Activated CD4-positive, alpha-beta T cell treated with anti-CD3 and anti-CD28 coated beads, Interleukin-2, amount 10 ng/mL, durations not matched to agents 24 days and 14 days (primary cell): ENCODE results near the gene NRG2. TPM values are rescaled to one million over a fixed set of nuclear protein-coding genes. Genes with fewer than 3 reads are reported as not detected.

ENCODE experiments used
- DNase-seq: peaks from one replicate; pipeline ENCODE4 v3.0.0; 2022
- H3K27ac Mint-ChIP-seq: one replicate; pipeline ENCODE4 v1.8.0; 2022; ENCODE audit warnings: mild to moderate bottlenecking, mixed read lengths
- H3K27me3 Mint-ChIP-seq: one replicate; pipeline ENCODE4 v1.8.0; 2022; ENCODE audit warnings: mixed read lengths
- H3K36me3 Mint-ChIP-seq: one replicate; pipeline ENCODE4 v1.8.0; 2022; ENCODE audit warnings: low read depth, mild to moderate bottlenecking, mixed read lengths
- H3K4me1 Mint-ChIP-seq: one replicate; pipeline ENCODE4 v1.8.0; 2021; ENCODE audit warnings: mixed read lengths
- H3K4me3 Mint-ChIP-seq: one replicate; pipeline ENCODE4 v1.8.0; 2022; ENCODE audit warnings: mild to moderate bottlenecking, moderate library complexity, mixed read lengths
- H3K9me3 Mint-ChIP-seq: one replicate; pipeline ENCODE4 v1.8.0; 2021; ENCODE audit warnings: mixed read lengths
- intact Hi-C: fragments of 100-400 bp; cut with micrococcal nuclease; formaldehyde crosslinking; loops from one replicate; pipeline ENCODE4 v1.15.1; 2023
- total RNA-seq: library from RNA; stranded (reverse); gene quantifications from 2 replicates; pipeline ENCODE4 v1.2.3, GENCODE V29; 2022

NRG2 gene
- total RNA-seq, 1 donor from 2014 or later = 0.07 TPM

- Mint-ChIP-seq H3K4me1 (no peaks in the 10 kb centered on the region), H3K27ac (no peak overlapping the region), H3K4me3 (no peak overlapping the region), H3K9me3 (no peaks in the 10 kb centered on the region), H3K36me3 (no peaks in the 10 kb centered on the region), H3K27me3 (peaks cover 19% of the 10 kb centered on the region)
- no peak for DNase-seq
- intact Hi-C loops = no loop called here
These were observed 60.2 kb downstream of the NRG2 start for GRCh38 chr5:139982975-139983240.

- Mint-ChIP-seq H3K4me3 (no peak overlapping the region), H3K36me3 (no peaks in the 10 kb centered on the region), H3K4me1 (no peaks in the 10 kb centered on the region), H3K27me3 (peaks cover 21% of the 10 kb centered on the region), H3K27ac (no peak overlapping the region), H3K9me3 (no peaks in the 10 kb centered on the region)
- intact Hi-C loops = no loop called here
- no peak for DNase-seq
These were observed 60.7 kb downstream of the NRG2 start for GRCh38 chr5:139982157-139982974.

GRCh38 chr5:139980765-139981164 is 62.3 kb downstream of the NRG2 start:
- no peak overlapping the region for H3K27ac Mint-ChIP-seq
- no peak overlapping the region for H3K4me3 Mint-ChIP-seq
- no peaks in the 10 kb centered on the region for H3K4me1 Mint-ChIP-seq
- H3K9me3 Mint-ChIP-seq = no peaks in the 10 kb centered on the region
- H3K36me3 Mint-ChIP-seq = no peaks in the 10 kb centered on the region
- H3K27me3 Mint-ChIP-seq = peaks cover 21% of the 10 kb centered on the region
- DNase-seq = no peak
- intact Hi-C loops = no loop called here

- H3K27ac Mint-ChIP-seq = no peak overlapping the region
- peaks cover 18% of the 10 kb centered on the region for H3K27me3 Mint-ChIP-seq
- no peak overlapping the region for H3K4me3 Mint-ChIP-seq
- no peaks in the 10 kb centered on the region for H3K9me3 Mint-ChIP-seq
- H3K4me1 Mint-ChIP-seq = no peaks in the 10 kb centered on the region
- DNase-seq = no peak
- H3K36me3 Mint-ChIP-seq = no peaks in the 10 kb centered on the region
- intact Hi-C loops = no loop called here
These were observed 63.2 kb downstream of the NRG2 start for GRCh38 chr5:139979943-139980342.

- peaks cover 18% of the 10 kb centered on the region for H3K27me3 Mint-ChIP-seq
- intact Hi-C loops = no loop called here
- H3K4me1 Mint-ChIP-seq = no peaks in the 10 kb centered on the region
- no peak overlapping the region for H3K4me3 Mint-ChIP-seq
- no peak for DNase-seq
- no peak overlapping the region for H3K27ac Mint-ChIP-seq
- H3K36me3 Mint-ChIP-seq = no peaks in the 10 kb centered on the region
- H3K9me3 Mint-ChIP-seq = no peaks in the 10 kb centered on the region
These were observed 63.6 kb downstream of the NRG2 start for GRCh38 chr5:139979518-139979917.

GRCh38 chr5:139976703-139977102 is 66.4 kb downstream of the NRG2 start:
- Mint-ChIP-seq H3K4me3 (no peak overlapping the region), H3K4me1 (no peaks in the 10 kb centered on the region), H3K27me3 (peaks cover 16% of the 10 kb centered on the region), H3K9me3 (no peaks in the 10 kb centered on the region), H3K27ac (no peak overlapping the region), H3K36me3 (no peaks in the 10 kb centered on the region)
- DNase-seq = no peak
- intact Hi-C loops = no loop called here

- no peak for DNase-seq
- Mint-ChIP-seq H3K4me3 (no peak overlapping the region), H3K36me3 (no peaks in the 10 kb centered on the region), H3K27me3 (peaks cover 22% of the 10 kb centered on the region), H3K4me1 (no peaks in the 10 kb centered on the region), H3K9me3 (no peaks in the 10 kb centered on the region), H3K27ac (no peak overlapping the region)
- intact Hi-C loops = no loop called here
These were observed 67.2 kb downstream of the NRG2 start for GRCh38 chr5:139975942-139976341.

- intact Hi-C loops = no loop called here
- DNase-seq = no peak
- H3K36me3 Mint-ChIP-seq = no peaks in the 10 kb centered on the region
These were observed 67.8 kb downstream of the NRG2 start for GRCh38 chr5:139975306-139975705.

GRCh38 chr5:139974661-139975060 is 68.4 kb downstream of the NRG2 start:
- no peaks in the 10 kb centered on the region for H3K9me3 Mint-ChIP-seq
- intact Hi-C loops = no loop called here
- H3K4me1 Mint-ChIP-seq = no peaks in the 10 kb centered on the region
- H3K27ac Mint-ChIP-seq = no peak overlapping the region
- peaks cover 22% of the 10 kb centered on the region for H3K27me3 Mint-ChIP-seq
- H3K4me3 Mint-ChIP-seq = no peak overlapping the region
- no peaks in the 10 kb centered on the region for H3K36me3 Mint-ChIP-seq
- no peak for DNase-seq

More at GRCh38 chr5:139975306-139975705, 67.8 kb downstream of the NRG2 start:
- H3K4me1 Mint-ChIP-seq = no peaks in the 10 kb centered on the region
- H3K9me3 Mint-ChIP-seq = no peaks in the 10 kb centered on the region
- H3K27me3 Mint-ChIP-seq = peaks cover 23% of the 10 kb centered on the region
- no peak overlapping the region for H3K4me3 Mint-ChIP-seq
- H3K27ac Mint-ChIP-seq = no peak overlapping the region

GRCh38 chr5:139971202-139971725 is 71.8 kb downstream of the NRG2 start:
- no peak overlapping the region for H3K4me3 Mint-ChIP-seq
- H3K27me3 Mint-ChIP-seq = peaks cover 23% of the 10 kb centered on the region
- intact Hi-C loops = no loop called here
- H3K9me3 Mint-ChIP-seq = no peaks in the 10 kb centered on the region
- H3K36me3 Mint-ChIP-seq = no peaks in the 10 kb centered on the region
- no peak overlapping the region for H3K27ac Mint-ChIP-seq
- no peaks in the 10 kb centered on the region for H3K4me1 Mint-ChIP-seq
- no peak for DNase-seq

GRCh38 chr5:139969318-139969717 is 73.8 kb downstream of the NRG2 start:
- DNase-seq = no peak
- H3K27me3 Mint-ChIP-seq = peaks cover 26% of the 10 kb centered on the region
- no peak overlapping the region for H3K27ac Mint-ChIP-seq
- H3K36me3 Mint-ChIP-seq = no peaks in the 10 kb centered on the region
- H3K9me3 Mint-ChIP-seq = no peaks in the 10 kb centered on the region
- H3K4me1 Mint-ChIP-seq = no peaks in the 10 kb centered on the region
- no peak overlapping the region for H3K4me3 Mint-ChIP-seq
- intact Hi-C loops = no loop called here

- H3K4me3 Mint-ChIP-seq = no peak overlapping the region
- no peak overlapping the region for H3K27ac Mint-ChIP-seq
- H3K9me3 Mint-ChIP-seq = no peaks in the 10 kb centered on the region
- H3K4me1 Mint-ChIP-seq = no peaks in the 10 kb centered on the region
- H3K36me3 Mint-ChIP-seq = no peaks in the 10 kb centered on the region
- intact Hi-C loops = loop anchor here (1.0 kb wide), 1 partner anchor 181 kb away; no protein-coding TSS in a partner anchor
- peaks cover 30% of the 10 kb centered on the region for H3K27me3 Mint-ChIP-seq
- peak; percentile 96 for DNase-seq
These were observed 74.4 kb downstream of the NRG2 start for GRCh38 chr5:139968547-139969261.

GRCh38 chr5:139967353-139967752 is 75.7 kb downstream of the NRG2 start:
- Mint-ChIP-seq H3K27ac (no peak overlapping the region), H3K4me1 (no peaks in the 10 kb centered on the region), H3K27me3 (peaks cover 36% of the 10 kb centered on the region), H3K36me3 (no peaks in the 10 kb centered on the region), H3K9me3 (no peaks in the 10 kb centered on the region), H3K4me3 (no peak overlapping the region)
- no peak for DNase-seq
- intact Hi-C loops = no loop called here

- Mint-ChIP-seq H3K27me3 (peaks cover 37% of the 10 kb centered on the region), H3K36me3 (no peaks in the 10 kb centered on the region), H3K4me3 (no peak overlapping the region), H3K27ac (no peak overlapping the region), H3K9me3 (no peaks in the 10 kb centered on the region), H3K4me1 (no peaks in the 10 kb centered on the region)
- intact Hi-C loops = no loop called here
- no peak for DNase-seq
These were observed 76.2 kb downstream of the NRG2 start for GRCh38 chr5:139966856-139967255.
